ENCODE data around the gene ZNF536.

Gene ZNF536

GRCh38 chr19:30371960-30372824, at the start of gene ZNF536:
Gene ZNF536 (plus strand): TSS chr19:30372384. CDS start chr19:30443563, 71,179 bp downstream.
- DNase-seq = no peak

GRCh38 chr19:30322641-30323320, 49.4 kb upstream of the ZNF536 start:
- no peak for DNase-seq

DNA sequence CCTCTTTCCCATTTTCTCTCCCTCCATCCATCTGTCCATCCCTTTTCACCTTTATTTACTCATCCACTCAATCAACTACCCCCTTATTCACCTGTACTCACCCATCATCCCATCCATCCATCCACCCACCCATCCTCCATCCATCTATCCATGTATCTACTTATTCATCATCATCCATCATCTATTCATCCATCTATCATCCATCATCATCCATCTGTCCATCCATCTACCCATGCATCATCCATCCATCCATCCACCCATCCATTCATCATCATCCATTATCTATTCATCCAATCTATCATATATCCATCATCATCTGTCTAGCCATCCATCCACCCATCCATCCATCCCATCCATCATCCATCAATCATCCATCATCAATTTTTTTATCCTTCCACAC, 48.3 kb upstream of the ZNF536 start:
- DNase-seq = no peak

GRCh38 chr19:30324982-30325381, 47.2 kb upstream of the ZNF536 start:
- DNase-seq = no peak

GRCh38 chr19:30325676-30326392, 46.4 kb upstream of the ZNF536 start:
- DNase-seq = no peak

DNA sequence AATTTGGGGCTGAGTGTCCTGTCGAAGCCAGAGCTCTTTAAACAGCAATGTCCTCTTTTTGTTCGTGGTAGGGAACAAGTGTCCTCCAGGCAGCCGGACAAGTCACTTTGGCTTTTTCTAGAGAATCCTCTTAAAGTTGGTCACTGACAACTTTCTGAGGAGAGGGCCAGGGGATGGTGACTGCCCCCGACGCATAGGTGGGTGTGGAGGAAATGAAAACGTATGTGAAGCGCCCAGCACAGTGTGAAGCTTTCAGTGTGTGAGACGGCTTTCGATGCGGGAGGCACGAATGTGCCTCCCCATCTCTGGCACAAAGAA, 45.8 kb upstream of the ZNF536 start:
- DNase-seq = no peak

DNA sequence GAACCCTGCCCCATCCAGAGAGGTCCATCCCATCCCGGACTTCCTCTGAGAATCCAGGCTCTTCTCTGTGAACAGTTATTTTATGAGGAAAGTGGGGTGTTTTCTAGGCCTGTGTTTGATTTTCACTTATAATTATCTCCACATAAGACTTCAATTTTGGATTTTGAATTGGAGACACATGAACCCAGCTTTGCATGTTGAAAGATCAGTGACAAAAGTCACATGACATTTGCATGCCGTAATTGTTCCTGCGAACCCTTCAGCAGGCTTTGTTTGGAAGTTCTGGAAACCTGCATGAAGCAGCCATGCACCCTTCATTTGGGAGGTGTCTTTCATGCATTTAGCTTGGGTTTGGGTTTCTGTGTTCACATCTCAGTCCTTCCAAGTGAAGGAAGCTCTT, 44.9 kb upstream of the ZNF536 start:
- no peak for DNase-seq

GRCh38 chr19:30328096-30328495, 44.1 kb upstream of the ZNF536 start:
- no peak for DNase-seq

GRCh38 chr19:30330266-30330665, 41.9 kb upstream of the ZNF536 start:
- no peak for DNase-seq

DNA sequence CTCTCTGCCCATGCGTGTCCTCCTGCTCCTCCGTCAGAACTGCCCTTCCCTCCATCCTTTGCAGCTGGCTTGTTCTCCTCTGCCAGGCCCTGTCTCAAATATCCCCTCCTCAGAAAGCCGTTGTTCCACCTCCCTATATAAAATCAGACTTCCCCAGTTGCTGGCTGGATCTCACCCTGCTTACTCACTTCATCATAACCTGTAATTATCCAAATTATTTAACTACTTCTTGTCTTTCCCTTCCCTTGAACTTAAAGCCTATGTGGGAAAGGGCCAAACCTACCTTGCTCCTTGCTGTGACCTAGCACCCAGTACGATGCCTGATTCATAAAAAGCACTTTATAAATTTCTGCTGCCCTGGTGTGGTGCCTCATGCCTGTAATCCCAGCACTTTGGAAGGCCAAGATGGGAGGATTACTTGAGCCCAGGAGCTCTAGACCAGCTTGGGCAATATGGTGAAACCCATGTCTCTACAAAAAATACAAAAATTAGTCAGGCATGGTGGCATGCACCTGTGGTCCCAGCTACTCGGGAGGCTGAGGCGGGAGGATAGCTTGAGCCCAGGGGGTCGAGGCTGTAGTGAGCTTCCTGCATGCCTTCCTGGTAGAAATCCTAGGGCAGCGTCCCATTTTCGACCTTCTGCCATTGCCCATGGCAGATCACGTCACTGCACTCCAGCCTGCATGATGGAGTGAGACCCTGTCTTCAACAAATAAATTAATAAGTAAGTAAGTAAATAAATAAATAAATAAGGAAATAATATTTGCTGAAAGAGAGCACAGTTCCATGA, 39.5 kb upstream of the ZNF536 start:
- DNase-seq = no peak

DNA sequence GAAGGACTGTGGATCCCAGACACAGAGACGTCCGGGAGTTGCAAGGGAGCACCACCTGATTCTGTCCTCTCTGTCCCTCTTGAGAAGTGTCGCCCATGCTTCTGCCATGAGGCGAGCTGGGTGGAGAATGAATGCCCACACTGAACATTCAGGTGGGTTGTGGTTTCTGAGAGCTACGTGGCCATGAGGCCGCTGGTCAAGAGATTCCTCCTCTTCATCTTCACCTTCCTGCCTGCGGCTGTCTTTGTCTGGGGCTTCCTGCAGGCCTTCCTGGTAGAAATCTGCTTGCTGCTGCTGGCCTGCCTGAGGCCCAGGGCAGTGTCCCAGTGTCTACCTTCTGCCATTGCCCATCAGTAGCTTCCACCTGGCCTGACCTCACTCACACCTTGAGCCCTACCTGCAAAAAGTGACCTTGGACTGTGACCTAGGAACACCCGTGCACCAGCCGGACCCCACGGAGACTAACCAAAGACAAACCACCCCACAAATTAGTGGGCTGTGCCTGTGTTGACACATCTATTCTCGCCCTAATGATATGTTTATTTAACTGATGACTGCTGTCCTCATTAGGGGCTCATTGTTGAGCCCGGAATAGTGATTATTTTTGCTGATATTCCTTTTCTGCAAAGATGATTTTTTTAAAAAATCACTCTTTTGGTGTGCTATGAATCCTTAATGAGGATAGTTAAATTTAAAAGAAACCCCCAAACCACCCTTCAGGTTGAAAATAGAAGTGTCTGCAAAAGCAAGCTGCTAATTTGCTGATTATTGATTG, 38.7 kb upstream of the ZNF536 start:
- DNase-seq = no peak

DNA sequence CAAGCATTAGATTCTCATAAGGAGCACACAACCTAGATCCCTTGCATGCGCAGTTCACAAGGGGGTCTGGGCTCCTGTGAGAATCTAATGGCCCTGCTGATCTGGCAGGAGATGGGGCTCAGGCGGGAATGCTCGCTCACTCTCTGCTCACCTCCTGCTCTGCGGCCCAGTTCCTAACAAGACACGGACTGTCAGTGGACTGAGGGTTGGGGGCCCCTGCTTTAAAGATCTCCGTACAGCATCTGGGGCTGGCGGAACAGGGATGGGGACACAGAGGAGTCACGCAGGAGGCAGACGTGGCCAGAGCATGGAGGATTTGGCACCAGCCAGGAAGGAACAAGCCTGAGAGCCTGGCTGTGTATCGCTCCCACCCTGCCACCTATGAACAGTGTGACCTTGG, 37.3 kb upstream of the ZNF536 start:
- no peak for DNase-seq

DNA sequence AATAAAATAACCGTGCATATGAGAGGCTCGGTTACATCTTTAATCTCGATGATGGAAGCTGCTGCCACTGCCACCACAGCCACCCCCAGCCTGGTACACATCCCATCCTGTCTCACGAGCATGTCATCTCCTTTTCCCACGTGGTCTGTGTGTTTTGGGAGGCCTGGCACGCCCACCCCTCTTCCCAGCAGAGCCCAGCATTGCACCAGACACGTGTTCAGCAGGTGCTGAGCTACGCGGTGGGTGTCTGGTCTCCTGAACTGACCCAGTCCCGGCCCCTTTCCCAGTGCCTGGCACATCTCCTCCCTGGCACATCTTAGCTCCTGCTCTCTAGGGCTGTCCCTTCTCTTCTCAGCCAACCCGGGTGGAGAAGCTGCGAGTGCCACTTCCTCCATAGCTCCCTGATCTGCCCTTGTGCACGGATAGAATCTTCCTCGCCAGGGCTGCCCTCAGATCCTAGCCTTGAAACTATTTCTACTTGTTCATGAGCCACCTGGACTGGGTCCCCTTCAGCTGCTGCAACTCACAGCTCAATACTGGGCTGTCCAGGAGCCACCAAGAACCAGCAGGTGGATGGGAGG, 36.8 kb upstream of the ZNF536 start:
- DNase-seq = no peak

GRCh38 chr19:30336290-30336689, 35.9 kb upstream of the ZNF536 start:
- no peak for DNase-seq

- no peak for DNase-seq
Observed at GRCh38 chr19:30338041-30338456, 34.1 kb upstream of the ZNF536 start.

DNA sequence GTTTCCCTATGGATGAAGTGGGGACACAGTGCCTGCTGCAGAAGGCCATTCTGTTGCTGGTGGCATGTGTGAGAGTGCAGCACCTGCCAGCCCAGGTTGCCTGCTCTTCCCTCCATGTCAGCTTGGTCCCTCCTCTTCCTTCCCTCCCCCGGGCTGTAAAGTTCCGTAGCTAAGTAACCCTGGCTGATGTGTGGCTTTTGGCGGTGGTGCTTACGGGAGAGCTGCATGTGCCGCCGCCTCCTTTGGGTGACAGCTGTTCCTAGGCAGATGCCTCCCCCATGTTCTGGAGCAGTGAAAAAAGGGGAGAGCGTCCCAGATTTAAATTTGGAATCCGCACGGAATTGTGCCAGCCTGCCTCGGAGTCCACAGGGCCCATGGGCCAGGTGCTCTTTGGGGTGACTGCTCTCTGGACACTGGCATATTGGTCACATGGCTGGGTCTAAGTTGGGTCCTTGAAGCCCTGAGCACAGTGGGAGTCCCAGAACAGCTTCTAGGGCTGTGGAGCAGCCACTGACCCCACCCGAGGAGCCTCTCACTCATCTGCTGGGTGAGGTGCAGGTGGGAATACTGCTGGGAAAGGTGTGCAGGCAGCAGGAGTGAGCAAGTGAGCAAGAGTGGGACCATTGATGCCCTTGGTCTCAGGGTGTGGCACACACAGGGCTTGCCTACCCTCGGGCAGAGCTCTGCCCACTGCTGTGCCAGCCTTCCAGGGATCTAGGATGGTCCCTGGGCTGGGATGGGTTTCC, 33.1 kb upstream of the ZNF536 start:
- no peak for DNase-seq

DNA sequence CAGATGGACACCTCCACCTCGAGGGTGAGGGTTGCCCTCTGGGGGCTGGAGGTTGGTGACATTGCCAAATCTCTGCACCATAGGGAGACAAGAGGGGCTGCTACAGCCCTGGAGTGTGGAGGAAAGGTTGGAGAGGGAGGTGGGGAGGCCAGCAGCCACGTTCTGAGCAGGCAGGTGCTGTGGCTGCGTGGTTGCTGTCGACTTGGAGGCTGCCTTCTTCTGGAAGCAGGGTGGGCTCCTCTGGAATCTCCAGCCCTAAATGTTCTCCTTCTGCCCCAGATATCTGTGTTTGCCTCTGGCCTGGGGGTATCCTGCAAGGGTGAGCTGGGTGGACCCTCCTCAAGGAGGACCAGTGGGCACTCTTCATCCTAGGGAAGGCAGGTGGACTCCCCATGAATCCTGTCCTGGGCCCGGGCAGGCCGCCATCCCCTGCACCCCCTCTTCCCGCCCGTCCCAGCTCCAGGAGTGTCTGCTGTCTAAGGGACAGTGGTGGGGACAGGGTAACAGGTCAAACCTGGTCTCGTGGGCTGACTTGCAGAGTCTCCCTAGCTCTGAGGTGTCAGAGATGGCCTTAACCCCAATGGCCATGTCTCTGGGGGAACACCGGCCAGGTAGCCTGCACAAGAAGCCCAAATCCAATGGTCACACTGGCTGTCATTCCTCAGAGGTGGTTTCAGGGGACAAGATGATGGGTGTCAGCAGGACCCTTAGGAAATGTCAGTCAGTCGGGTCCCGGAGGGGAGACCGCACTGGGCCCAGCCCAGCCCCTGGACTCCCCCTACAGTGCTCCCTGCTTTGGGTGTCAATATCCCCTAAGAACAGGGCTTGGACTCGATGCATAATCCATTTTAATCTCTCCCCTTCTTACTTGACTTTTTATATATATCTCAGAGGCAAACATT, 32.3 kb upstream of the ZNF536 start:
- DNase-seq = no peak

DNA sequence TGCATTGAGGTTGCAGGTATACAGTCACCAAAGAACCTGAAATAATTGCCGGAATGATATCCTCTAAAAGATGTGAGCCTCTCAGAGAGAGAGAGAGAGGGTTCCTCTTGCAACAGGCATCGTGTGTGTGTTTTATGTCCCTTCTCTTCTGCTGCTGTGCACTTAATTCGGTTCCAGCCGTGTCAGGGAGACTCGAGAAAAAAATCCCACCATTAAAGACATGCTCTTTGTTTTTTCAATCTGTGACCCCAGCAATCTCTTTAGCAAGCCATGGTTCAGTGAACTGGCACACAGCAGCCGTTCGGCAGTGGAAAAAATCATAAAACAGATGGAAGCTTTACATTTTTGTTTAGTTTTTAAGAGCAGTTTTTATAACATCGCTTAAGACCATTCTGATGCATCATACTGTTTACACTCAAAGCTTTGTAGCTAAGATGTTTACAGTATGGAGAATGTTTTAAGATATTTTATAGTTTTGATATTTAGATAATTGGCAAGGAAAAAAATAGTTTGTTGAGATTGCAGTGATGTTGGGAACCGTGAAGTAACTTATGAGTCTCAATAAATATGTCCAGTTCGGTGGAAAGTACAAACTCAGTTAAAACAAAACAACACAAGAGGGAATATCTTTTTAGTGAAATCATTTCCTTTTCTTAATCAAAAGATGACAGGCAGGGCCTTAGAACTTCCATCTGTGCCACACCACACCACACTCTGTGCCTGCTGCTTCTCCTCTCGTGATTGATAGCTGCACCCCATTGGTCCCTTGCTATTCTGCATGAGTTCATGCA, 31.2 kb upstream of the ZNF536 start:
- no peak for DNase-seq

DNA sequence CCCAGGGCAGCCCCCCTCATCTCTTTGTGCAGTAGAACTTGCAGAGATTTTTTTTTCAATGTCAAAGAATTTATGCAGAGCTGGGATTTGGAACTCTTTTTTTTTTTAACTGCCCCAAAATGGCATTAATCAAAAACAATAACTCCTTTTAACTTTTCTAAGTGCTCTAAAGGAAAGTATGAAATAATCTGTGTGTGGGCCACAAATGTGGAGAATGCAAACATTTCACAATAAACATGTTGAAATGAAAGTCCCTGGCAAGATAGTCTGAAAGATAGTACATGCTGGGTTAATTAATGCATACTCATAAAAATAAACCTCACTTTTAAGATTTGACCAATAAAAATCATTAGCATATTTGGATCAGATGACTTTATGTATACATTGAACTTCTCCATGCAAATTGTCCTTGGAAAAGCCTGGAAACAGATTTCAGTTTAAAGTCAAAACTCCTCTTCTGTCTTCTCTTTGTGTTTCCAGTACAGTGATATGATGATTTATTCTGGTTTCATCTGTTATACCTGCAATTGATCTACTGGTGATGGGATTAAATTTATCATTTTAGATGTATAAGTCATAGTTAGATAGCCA, 30.5 kb upstream of the ZNF536 start:
- no peak for DNase-seq
